Bone marrow (tissue), 2 donors: ENCODE results near the gene RBM22.

ENCODE experiments used
- DNase-seq, 2 donors: peaks; one replicate each; lab custom pipeline; 2025; lab: John Stamatoyannopoulos, UW

The RBM22 gene

DNA sequence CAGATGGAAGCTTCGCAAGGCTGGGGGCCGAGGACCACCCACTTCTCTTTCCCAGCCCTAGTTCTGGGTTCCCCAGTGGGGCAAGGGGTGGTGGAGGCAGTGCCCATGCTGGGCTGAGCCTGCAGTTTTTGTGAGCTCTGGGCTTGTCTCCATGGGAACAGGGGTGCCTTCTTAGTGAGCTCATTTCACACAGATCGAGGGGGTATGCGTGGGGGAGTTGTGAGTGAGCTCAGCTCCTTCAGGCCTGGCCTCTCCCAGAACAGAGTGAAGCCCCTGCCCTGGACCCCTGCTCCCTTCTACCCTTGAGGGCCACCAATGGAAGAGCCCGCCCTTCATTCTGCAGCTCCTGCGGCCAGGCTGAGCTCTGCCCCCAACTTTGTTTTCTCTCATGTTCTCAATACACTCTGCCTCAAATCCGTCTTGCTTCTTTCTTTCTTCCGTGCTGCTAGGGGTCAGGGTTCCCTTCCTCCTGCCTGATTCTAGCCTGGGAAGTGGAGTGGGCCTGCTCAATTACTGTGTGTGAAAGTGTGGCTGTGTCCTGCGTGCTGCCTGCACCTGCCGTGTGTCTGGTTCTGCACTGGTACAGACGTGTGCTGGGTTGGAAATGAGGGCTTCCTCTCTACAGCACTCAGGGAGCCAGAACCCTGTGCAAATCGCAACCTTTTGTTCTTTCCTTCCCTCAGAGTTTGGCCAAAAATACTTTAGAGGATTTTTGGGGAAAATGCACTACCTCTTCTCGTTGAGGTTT is 48.8 kb downstream of the RBM22 start:
- DNase-seq, result no peak

GRCh38 chr5:150651382-150651781 is 49.5 kb downstream of the RBM22 start:
- no peak for DNase-seq

DNA sequence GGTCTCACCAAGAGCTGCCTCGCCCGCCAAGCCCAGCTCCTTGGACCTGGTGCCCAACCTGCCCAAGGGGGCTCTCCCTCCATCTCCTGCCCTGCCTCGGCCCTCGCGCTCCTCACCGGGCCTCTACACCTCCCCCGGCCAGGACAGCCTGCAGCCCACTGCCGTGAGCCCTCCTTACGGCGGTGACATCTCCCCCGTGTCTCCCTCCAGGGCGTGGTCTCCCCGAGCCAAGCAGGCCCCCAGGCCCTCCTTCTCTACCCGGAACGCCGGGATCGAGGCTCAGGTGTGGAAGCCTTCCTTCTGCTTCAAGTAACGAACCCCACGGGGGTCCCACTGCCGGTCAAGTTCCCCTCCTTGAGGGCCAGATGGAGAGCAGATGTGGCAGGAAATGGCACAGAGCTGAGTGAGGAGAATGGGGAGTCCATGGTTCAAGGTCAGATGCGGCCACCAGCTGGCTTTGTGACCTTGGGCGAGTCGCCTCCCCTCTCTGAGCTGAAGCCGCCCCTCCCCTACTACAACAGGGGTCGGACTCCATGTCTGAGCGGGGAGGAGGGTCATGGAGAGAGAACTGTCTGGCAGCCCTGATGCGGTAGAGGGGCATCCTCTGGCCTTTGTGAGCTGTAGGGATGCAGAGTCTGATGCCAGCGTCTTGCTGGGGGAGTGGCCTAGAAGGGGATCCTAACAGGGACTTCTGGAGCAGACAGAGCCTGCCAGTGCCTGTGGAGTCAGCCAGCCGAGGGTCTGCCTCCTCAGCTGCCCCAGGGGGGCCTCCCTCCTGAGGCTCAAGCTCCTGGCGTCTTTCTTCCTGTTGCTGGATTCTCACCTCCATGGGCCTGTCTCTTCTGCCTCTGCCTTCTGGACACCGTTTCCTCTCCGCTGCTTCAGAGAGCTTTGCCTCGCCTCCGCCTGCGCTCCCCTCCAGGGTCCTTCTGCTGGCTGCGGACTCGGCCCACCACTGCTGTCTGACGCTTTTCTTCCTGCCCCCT is 50.5 kb downstream of the RBM22 start:
- DNase-seq, result no peak

GRCh38 chr5:150649108-150650020 is 51.5 kb downstream of the RBM22 start:
- no peak for DNase-seq

DNA sequence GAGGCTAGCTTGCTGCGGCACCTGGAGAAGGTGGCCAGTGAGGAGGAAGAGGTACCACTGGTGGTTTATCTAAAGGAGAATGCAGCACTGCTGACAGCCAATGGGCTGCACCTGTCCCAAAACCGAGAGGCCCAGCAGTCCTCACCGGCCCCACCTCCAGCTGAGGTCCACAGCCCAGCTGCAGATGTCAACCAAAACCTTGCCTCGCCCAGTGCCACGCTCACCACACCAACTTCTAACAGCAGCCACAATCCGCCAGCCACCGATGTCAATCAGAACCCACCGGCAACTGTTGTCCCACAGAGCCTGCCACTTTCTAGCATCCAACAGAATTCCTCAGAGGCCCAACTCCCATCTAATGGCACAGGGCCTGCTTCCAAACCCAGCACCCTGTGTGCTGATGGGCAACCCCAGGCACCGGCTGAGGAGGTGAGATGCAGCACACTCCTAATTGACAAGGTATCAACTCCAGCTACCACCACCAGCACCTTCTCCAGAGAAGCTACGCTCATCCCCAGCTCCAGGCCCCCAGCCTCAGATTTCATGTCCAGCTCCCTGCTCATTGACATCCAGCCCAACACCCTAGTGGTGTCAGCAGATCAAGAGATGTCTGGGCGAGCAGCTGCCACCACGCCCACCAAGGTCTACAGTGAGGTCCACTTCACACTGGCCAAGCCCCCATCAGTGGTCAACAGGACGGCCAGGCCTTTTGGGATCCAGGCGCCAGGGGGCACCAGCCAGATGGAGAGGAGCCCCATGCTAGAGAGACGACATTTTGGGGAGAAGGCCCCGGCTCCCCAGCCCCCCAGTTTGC is 52.4 kb downstream of the RBM22 start:
- DNase-seq, result no peak

DNA sequence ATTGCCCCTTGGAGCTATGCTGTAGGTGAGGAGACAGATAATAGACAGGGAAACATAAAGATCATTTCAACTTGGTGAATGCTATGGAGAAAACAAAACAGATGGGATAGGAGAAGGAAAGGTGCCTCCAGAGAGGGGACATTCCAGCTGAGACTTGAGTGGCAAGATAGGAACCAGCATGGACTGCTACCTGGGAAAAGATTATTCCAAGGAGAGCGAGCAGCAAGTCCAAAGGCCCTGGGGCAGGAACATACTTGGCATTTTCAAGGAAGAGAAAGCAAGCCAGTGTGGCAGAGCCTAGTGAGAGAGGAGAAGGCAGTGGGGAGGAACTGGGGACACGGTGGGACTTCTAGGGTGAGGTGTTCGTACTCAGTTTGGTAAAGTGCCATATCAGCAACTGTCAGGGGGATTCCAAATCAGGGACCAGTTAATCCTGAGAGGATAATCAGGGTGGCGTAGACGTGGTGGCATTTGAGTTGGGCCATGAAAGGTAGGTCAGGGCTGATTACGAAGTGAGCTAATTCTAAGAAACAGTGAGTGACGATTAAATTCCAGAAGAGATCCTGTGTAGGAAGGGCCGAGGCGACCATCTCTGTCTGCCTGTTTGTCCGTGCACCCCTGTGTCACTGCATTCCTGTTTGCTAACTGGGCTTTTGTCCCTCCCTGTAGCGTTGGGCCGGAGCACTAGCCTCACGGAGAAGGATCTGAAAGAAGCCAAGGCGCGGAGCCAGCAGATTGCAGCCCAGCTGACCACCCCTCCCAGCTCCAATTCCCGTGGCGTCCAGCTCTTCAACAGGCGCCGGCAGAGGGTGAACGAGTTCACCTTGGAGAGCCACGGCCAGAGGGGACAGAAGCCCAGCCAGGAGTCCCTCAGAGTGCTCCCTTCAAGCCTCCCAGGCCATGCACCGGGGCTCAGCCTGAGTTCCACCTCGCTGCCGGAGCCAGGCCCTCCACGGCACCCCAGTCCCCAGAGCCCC is 53.3 kb downstream of the RBM22 start:
- no peak for DNase-seq

DNA sequence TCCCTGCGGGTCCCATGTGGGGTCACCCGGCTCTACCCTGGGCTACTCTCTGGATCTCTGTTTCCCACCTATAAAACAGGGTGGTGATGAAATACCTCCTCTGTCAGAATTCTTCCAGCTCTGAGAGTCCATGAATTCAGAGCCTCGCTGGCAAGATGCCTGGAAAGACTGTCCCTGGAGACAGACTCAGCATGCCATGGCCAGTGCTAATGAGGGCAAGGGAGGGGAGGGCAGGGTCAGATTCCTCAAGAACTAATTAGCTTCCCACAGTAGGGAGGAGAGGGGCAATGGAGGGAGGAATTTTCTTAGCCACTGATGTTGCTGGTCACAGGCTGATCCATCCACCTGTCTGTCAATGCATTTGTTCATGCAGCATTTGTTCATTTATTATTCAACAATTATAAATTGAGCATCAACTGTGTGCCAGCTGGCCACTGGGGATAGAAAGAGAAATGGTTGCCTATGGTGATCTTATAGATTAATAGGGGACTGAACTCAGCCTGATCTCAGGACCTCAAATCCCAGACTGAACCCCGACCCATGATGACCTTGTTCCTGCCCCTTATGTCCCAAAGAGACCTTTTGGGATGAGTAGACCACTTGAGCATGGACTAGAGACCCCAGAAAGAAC is 55.7 kb downstream of the RBM22 start:
- DNase-seq, result no peak

- DNase-seq, result no peak
Measured at GRCh38 chr5:150644514-150644913, 56.3 kb downstream of the RBM22 start.

- no peak for DNase-seq
Measured at GRCh38 chr5:150644058-150644457, 56.8 kb downstream of the RBM22 start.

DNA sequence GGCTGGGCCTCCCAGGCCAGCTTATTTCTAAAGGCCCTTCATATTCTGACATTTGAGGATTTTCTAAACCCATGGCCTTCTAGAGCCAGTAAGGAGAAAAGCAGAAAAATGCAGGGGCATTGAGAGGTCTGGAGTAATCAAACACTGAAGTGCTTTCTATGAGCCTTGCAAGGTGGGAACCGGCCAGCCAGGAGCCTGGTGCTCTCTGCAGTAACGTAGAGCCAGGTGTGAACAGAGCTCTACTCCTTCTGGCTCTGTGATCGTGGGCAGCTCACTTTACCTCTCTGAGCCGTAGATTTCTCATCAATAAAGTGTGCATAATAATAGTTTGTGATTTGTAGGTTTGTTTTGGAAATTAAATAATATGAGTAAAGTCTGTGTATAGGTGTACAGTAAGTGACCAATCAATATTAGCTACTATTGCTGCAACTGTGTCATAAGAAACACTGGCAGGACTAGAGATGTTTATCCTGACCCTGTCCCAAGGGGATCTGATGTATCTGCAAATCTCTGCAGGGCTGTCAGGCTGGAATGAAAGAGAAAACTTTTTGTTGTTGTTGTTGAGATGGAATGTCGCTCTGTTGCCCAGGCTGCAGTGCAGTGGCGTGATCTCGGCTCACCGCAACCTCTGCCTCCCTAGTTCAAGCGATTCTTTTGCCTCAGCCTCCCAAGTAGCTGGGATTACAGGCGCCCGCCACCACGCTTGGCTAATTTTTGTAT is 57.7 kb downstream of the RBM22 start:
- no peak for DNase-seq

DNA sequence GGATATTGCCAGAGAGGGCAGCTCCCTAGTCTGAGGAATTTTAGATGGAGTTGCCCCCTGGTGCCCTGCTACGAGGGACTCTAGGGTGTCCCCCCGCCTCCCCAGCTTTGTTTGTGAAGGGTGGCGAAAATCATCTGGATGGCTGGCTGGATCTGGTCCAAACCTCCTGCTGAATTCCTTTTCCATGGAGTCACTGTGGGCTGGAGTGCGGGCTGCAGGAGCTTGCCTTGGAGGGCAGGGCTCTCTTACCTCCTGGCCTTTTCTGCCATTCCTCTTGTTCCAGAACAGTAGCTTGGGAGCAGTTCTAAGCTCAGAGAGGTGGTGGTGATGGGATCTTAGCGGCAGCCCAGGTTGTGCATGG is 58.3 kb downstream of the RBM22 start:
- DNase-seq, result no peak

DNA sequence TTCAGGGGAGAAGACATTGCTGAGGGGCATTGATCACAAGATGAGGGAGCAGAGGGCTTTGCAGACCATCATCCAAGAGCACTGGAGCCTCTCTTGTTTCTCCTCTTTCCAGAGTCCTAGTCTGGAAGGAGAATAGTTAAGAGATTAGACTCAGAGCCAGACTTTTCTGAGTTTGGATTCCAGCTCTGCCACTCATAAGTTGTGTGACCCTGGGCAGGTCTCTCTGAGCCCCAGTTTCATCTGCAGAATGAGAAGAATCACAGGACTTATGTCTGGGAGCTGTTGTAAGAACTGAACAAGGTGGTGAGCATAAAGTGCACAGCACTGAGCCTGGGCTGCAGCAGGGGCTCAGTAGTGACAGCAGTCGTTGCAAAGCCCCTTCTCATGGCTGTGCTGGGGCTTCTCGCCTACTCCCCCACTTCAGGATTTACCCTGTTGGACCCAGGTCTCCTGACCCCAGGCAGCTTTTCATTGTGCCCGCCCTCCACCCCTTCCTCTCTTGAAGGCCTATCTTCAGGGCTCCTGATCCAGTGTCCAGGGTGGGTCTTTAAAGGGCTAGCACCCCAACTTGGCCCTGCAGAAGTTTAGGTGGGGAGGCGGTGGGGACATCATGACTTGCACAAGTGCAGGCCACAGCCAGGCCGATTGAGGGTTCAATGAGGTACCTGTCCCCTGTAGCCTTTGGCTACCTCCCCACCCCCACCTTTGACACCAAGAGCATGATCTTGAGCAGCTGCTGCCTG is 58.9 kb downstream of the RBM22 start:
- no peak for DNase-seq

DNA sequence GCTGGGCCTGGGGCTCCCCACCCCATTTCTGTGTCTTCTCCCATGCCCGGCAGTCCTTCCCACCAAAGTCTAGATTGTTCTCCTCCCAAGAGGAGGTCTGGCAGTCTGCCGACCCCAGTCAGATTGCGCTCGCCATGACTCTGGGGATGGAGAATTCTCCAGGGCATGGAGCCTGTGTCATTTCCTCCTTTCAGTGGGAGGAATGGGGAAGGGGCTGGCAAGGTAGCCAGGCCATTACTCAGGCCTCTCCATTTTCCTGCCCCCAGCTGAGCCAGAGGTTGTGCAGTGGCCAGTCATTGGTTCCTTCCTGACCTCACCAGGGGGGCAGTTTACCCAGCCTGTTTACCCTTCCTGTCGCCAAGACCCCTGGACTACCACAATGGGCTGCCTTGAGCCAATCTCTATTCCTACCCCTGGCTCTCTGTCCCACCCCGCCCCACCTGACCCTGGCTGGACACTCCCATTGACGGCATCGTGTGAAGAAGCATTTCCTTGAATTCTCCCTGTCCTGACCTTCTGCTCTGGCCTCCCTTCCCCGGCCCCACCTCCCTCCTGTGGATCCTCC is 59.8 kb downstream of the RBM22 start:
- DNase-seq, result no peak
